GM23248 (cell line): Measurements from ENCODE around the gene ITPRIP.

Experiments used
- EZH2 ChIP-seq: fragments of 200-600 bp; sonication (generic); IDR thresholded peaks from 2 replicates; pipeline ENCODE4 v1.6.1; 2018; ENCODE audit warnings: antibody characterized with exemption, mild to moderate bottlenecking; ENCODE audit not compliant: insufficient read depth, poor library complexity, severe bottlenecking
- EZH2phosphoT487 ChIP-seq: fragments of 200-600 bp; sonication (generic); IDR thresholded peaks from 2 replicates; pipeline ENCODE4 v1.6.1; 2018; ENCODE audit warnings: antibody characterized with exemption, moderate library complexity, mild to moderate bottlenecking, low read depth; ENCODE audit not compliant: insufficient read depth

DNA sequence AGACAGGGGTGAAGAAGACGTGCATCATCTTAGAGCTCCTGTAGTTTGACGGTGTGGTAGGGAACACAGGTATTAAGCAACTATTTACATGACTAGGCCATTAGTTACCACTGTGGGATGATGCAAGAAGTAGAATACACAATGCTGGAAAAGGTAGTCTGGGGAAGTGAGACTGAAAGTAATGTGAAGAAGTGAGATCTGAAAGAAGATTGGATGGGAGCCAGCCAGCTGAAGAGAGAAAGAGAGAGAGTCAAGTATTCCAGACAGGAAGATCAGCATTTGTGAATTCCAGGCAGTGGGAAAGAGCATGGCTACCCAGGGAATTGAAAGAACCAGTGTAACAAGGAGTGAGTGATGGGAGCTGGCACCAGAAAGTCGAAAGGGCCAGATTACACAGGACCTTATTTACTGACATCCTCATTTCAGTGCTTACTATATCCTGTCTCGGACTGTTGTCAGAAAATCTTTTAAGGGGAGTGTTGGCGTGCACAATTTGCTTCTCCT lies 11.4 kb upstream of the ITPRIP start:
- TF ChIP-seq EZH2, result no peak
- no peak for TF ChIP-seq EZH2phosphoT487
